Stimulated activated effector memory CD8-positive, alpha-beta T cell treated with anti-CD3 and anti-CD28 coated beads, Interleukin-12 subunit alpha, Interleukin-12 subunit beta, amount 100 ng/mL, for 72 hours (primary cell): ENCODE measurements around the gene DLL3.
A peak's percentile ranks its signal among the peaks of the same experiment; 100 is the strongest.
"Not testable (repeated sequence)": the region's sequence is repeated elsewhere in the genome, so short reads cannot be mapped to it uniquely, and the experiment has no call there.

Source experiments
- ATAC-seq: fragments of 150-1000 bp; cut with Tn5 transposase; 2 replicates; pipeline ENCODE4 v1.10.0; 2021
- DNase-seq, 2 donors: peaks; one replicate each; pipeline ENCODE4 v3.0.0; 2021 to 2022; ENCODE audit warnings: low spot score in 2 of 2
- H3K27ac Mint-ChIP-seq: one replicate; pipeline ENCODE4 v1.8.0; 2022; ENCODE audit warnings: mild to moderate bottlenecking, mixed read lengths
- H3K36me3 Mint-ChIP-seq: one replicate; pipeline ENCODE4 v1.8.0; 2022; ENCODE audit warnings: mild to moderate bottlenecking, mixed read lengths
- H3K4me1 Mint-ChIP-seq: one replicate; pipeline ENCODE4 v1.8.0; 2022; ENCODE audit warnings: mixed read lengths
- H3K4me3 Mint-ChIP-seq: one replicate; pipeline ENCODE4 v1.8.0; 2022; ENCODE audit warnings: mild to moderate bottlenecking, mixed read lengths
- H3K9me3 Mint-ChIP-seq: one replicate; pipeline ENCODE4 v1.8.0; 2022; ENCODE audit warnings: mixed read lengths

DLL3 gene

GRCh38 chr19:39498798-39499642 lies at the start of gene DLL3:
DLL3 (plus strand) TSS chr19:39498947; CDS start chr19:39498975, 28 bp downstream.
- DNase-seq (no peak), ATAC-seq (no peak)
- Mint-ChIP-seq H3K4me1 (peaks cover 32% of the 10 kb centered on the region), H3K36me3 (peaks cover 7% of the 10 kb centered on the region), H3K4me3 (peak within 1 kb of the TSS; percentile 48), H3K9me3 (no peaks in the 10 kb centered on the region), H3K27ac (peak within 1 kb of the TSS; percentile 30)

- Mint-ChIP-seq H3K4me1 (peaks cover 78% of the 10 kb centered on the region), H3K27ac (peak overlapping the region; percentile 99), H3K9me3 (no peaks in the 10 kb centered on the region), H3K4me3 (peak overlapping the region; percentile 94), H3K36me3 (peaks cover 100% of the 10 kb centered on the region)
- DNase-seq (no peak), ATAC-seq (no peak)
Observed at GRCh38 chr19:39449116-39449797, 49.5 kb upstream of the DLL3 start.

GRCh38 chr19:39451257-39451656 lies 47.5 kb upstream of the DLL3 start:
- not testable (repeated sequence) for H3K9me3 Mint-ChIP-seq, H3K4me3 Mint-ChIP-seq, ATAC-seq, DNase-seq
- Mint-ChIP-seq H3K4me1 (peaks cover 76% of the 10 kb centered on the region), H3K36me3 (peaks cover 100% of the 10 kb centered on the region), H3K27ac (peak overlapping the region; percentile 80)

GRCh38 chr19:39463403-39463802 lies 35.3 kb upstream of the DLL3 start:
- no peaks in the 10 kb centered on the region for H3K9me3 Mint-ChIP-seq
- no peak overlapping the region for H3K4me3 Mint-ChIP-seq
- H3K4me1 Mint-ChIP-seq: peaks cover 16% of the 10 kb centered on the region
- ATAC-seq (no peak), DNase-seq (no peak)
- no peak overlapping the region for H3K27ac Mint-ChIP-seq
- peaks cover 100% of the 10 kb centered on the region for H3K36me3 Mint-ChIP-seq

- Mint-ChIP-seq H3K4me3 (no peak overlapping the region), H3K4me1 (peaks cover 15% of the 10 kb centered on the region), H3K9me3 (no peaks in the 10 kb centered on the region), H3K36me3 (peaks cover 100% of the 10 kb centered on the region), H3K27ac (peak overlapping the region; percentile 79)
- ATAC-seq (no peak), DNase-seq (no peak)
Observed at GRCh38 chr19:39465956-39466747, 32.6 kb upstream of the DLL3 start.

- H3K27ac Mint-ChIP-seq: no peak overlapping the region
- H3K4me3 Mint-ChIP-seq: no peak overlapping the region
- DNase-seq (no peak), ATAC-seq (no peak)
- peaks cover 25% of the 10 kb centered on the region for H3K4me1 Mint-ChIP-seq
- H3K36me3 Mint-ChIP-seq: peaks cover 98% of the 10 kb centered on the region
- no peaks in the 10 kb centered on the region for H3K9me3 Mint-ChIP-seq
Observed at GRCh38 chr19:39467941-39468340, 30.8 kb upstream of the DLL3 start.

- H3K27ac Mint-ChIP-seq: no peak overlapping the region
- peaks cover 25% of the 10 kb centered on the region for H3K4me1 Mint-ChIP-seq
- H3K36me3 Mint-ChIP-seq: peaks cover 94% of the 10 kb centered on the region
- no peak for DNase-seq
- no peak overlapping the region for H3K4me3 Mint-ChIP-seq
- ATAC-seq: no peak
- no peaks in the 10 kb centered on the region for H3K9me3 Mint-ChIP-seq
Observed at GRCh38 chr19:39469036-39469435, 29.7 kb upstream of the DLL3 start.

- Mint-ChIP-seq H3K4me3 (no peak overlapping the region), H3K4me1 (peaks cover 30% of the 10 kb centered on the region), H3K9me3 (no peaks in the 10 kb centered on the region), H3K36me3 (peaks cover 94% of the 10 kb centered on the region), H3K27ac (peak overlapping the region; percentile 88)
- ATAC-seq (no peak), DNase-seq (no peak)
Observed at GRCh38 chr19:39469567-39469966, 29.2 kb upstream of the DLL3 start.

GRCh38 chr19:39470724-39471339 lies 27.9 kb upstream of the DLL3 start:
- DNase-seq (no peak), ATAC-seq (peak; percentile 36)
- Mint-ChIP-seq H3K9me3 (no peaks in the 10 kb centered on the region), H3K36me3 (peaks cover 94% of the 10 kb centered on the region), H3K27ac (peak overlapping the region; percentile 88), H3K4me1 (peaks cover 32% of the 10 kb centered on the region), H3K4me3 (no peak overlapping the region)

GRCh38 chr19:39471756-39472536 lies 26.8 kb upstream of the DLL3 start:
- ATAC-seq: no peak
- Mint-ChIP-seq H3K4me1 (peaks cover 32% of the 10 kb centered on the region), H3K4me3 (no peak overlapping the region), H3K27ac (peak overlapping the region; percentile 88), H3K9me3 (no peaks in the 10 kb centered on the region), H3K36me3 (peaks cover 94% of the 10 kb centered on the region)
- DNase-seq: no peak

GRCh38 chr19:39472746-39473442 lies 25.9 kb upstream of the DLL3 start:
- no peak overlapping the region for H3K4me3 Mint-ChIP-seq
- H3K27ac Mint-ChIP-seq: peak overlapping the region; percentile 88
- peaks cover 94% of the 10 kb centered on the region for H3K36me3 Mint-ChIP-seq
- no peak for DNase-seq
- H3K4me1 Mint-ChIP-seq: peaks cover 32% of the 10 kb centered on the region
- no peaks in the 10 kb centered on the region for H3K9me3 Mint-ChIP-seq
- no peak for ATAC-seq

GRCh38 chr19:39473443-39473960 lies 25.2 kb upstream of the DLL3 start:
- no peak for DNase-seq
- Mint-ChIP-seq H3K36me3 (peaks cover 89% of the 10 kb centered on the region), H3K4me1 (peaks cover 32% of the 10 kb centered on the region), H3K9me3 (no peaks in the 10 kb centered on the region), H3K4me3 (no peak overlapping the region), H3K27ac (no peak overlapping the region)
- ATAC-seq: no peak

- peaks cover 32% of the 10 kb centered on the region for H3K4me1 Mint-ChIP-seq
- peaks cover 83% of the 10 kb centered on the region for H3K36me3 Mint-ChIP-seq
- H3K27ac Mint-ChIP-seq: peak overlapping the region; percentile 68
- no peaks in the 10 kb centered on the region for H3K9me3 Mint-ChIP-seq
- DNase-seq (peak; percentile 54 to 83), ATAC-seq (peak; percentile 70)
- no peak overlapping the region for H3K4me3 Mint-ChIP-seq
Observed at GRCh38 chr19:39474139-39474620, 24.6 kb upstream of the DLL3 start.
